VCaP (cell line): ENCODE data around the gene DNAJC11.

Experiments
- H3K27ac ChIP-seq: fragments of 450-650 bp; 2 replicates; pipeline ENCODE4 v1.5.1; 2017
- CTCF ChIP-seq: fragments of 450-650 bp; conservative IDR thresholded peaks from 2 replicates; pipeline ENCODE4 v1.5.1; 2017; ENCODE audit warnings: mild to moderate bottlenecking, moderate library complexity

Gene DNAJC11

GRCh38 chr1:6588128-6588892, 113.3 kb downstream of the DNAJC11 start:
- no peak overlapping the region for H3K27ac ChIP-seq
- TF ChIP-seq CTCF = no peak

GRCh38 chr1:6587261-6588005, 114.2 kb downstream of the DNAJC11 start:
- no peak for TF ChIP-seq CTCF
- H3K27ac ChIP-seq = no peak overlapping the region

- H3K27ac ChIP-seq = no peak overlapping the region
- no peak for TF ChIP-seq CTCF
Observed at GRCh38 chr1:6586404-6586816, 115.2 kb downstream of the DNAJC11 start.

GRCh38 chr1:6585841-6586240, 115.8 kb downstream of the DNAJC11 start:
- H3K27ac ChIP-seq = no peak overlapping the region
- no peak for TF ChIP-seq CTCF

GRCh38 chr1:6585081-6585722, 116.4 kb downstream of the DNAJC11 start:
- TF ChIP-seq CTCF = no peak
- H3K27ac ChIP-seq = no peak overlapping the region
